GM10248 (cell line): ENCODE results near the gene MYH15.

Source experiments
- CTCF ChIA-PET: fragments of 300-600 bp; sonication (Branson Sonifier 250); formaldehyde crosslinking; extraction: SDS; loops from one replicate; lab custom pipeline; 2021; ENCODE audit warnings: antibody characterized with exemption; lab: Yijun Ruan, JAX
- POLR2A ChIA-PET: fragments of 350-650 bp; sonication (Branson Sonifier 250); formaldehyde crosslinking; extraction: SDS; loops from one replicate; lab custom pipeline; 2020; ENCODE audit warnings: antibody characterized with exemption; lab: Yijun Ruan, JAX
- DNase-seq: peaks from one replicate; pipeline ENCODE4 v3.0.0; 2012; ENCODE audit errors: extremely low spot score
- CTCF ChIP-seq: IDR thresholded peaks from 2 replicates; pipeline ENCODE4 v1.5.1; 2012; ENCODE audit warnings: mild to moderate bottlenecking, low read depth; ENCODE audit errors: extremely low read depth, missing control alignments, control extremely low read depth

MYH15 gene

GRCh38 chr3:108510496-108510895, at the start of gene MYH15:
MYH15 (minus strand) TSS chr3:108510596; CDS start chr3:108510530, 66 bp downstream.
- ChIA-PET CTCF (interaction anchor here (1.7 kb wide), 1 partner anchor 42 kb away, joined by 4 read pairs; no protein-coding TSS in a partner anchor), POLR2A (no interaction called here)
- no peak for TF ChIP-seq CTCF
- no peak for DNase-seq

- no peak for TF ChIP-seq CTCF
- ChIA-PET POLR2A (no interaction called here), CTCF (interaction anchor here (1.4 to 8.0 kb wide), 5 partner anchors 8 to 618 kb away, joined by 3 to 217 read pairs (median 42); no protein-coding TSS in a partner anchor)
- no peak for DNase-seq
These were observed 45.7 kb upstream of the MYH15 start for GRCh38 chr3:108555966-108556581.

GRCh38 chr3:108554913-108555571, 44.6 kb upstream of the MYH15 start:
- ChIA-PET CTCF (interaction anchor here (0.7 to 8.0 kb wide), 7 partner anchors 9 to 617 kb away, joined by 3 to 217 read pairs (median 27); no protein-coding TSS in a partner anchor), POLR2A (no interaction called here)
- TF ChIP-seq CTCF, result no peak
- DNase-seq, result no peak

GRCh38 chr3:108554229-108554628, 43.8 kb upstream of the MYH15 start:
- ChIA-PET POLR2A (no interaction called here), CTCF (interaction anchor here (1.2 to 8.0 kb wide), 9 partner anchors 9 to 79 kb away, joined by 3 to 217 read pairs (median 27); partner anchors contain the start of genes CIP2A and DZIP3)
- TF ChIP-seq CTCF, result no peak
- DNase-seq, result no peak

GRCh38 chr3:108552267-108553159, 42.1 kb upstream of the MYH15 start:
- DNase-seq, result peak; percentile 12
- POLR2A ChIA-PET, result no interaction called here
- CTCF ChIA-PET, result interaction anchor here (0.6 to 8.0 kb wide), 38 partner anchors 9 to 1316 kb away, joined by 3 to 217 read pairs (median 6); partner anchors contain the start of genes CIP2A, DZIP3 and MYH15
- TF ChIP-seq CTCF, result peak; percentile 55

GRCh38 chr3:108548886-108549285, 38.5 kb upstream of the MYH15 start:
- CTCF ChIA-PET, result no interaction called here
- TF ChIP-seq CTCF, result no peak
- POLR2A ChIA-PET, result no interaction called here
- DNase-seq, result no peak
